HCT116 (cell line): ENCODE results near the gene RAX. TPM values are rescaled to one million over a fixed set of nuclear protein-coding genes. Genes with fewer than 3 reads are reported as not detected.

Experiments
- ATAC-seq: fragments of 200-7000 bp; cut with Tn5 transposase; 2 replicates; pipeline ENCODE4 v1.9.1; 2020; ENCODE audit warnings: mild to moderate bottlenecking, moderate library complexity
- BruUV-seq: library from RNA; stranded (reverse); fragments of 400-500 nt; replicated peaks from 2 replicates; lab custom pipeline; 2021; lab: Mats Ljungman, UMichigan
- CTCF ChIA-PET: fragments of 300-600 bp; sonication (Branson Sonifier 250); formaldehyde crosslinking; loops from one replicate; lab custom pipeline; 2021; ENCODE audit warnings: antibody characterized with exemption; lab: Charles Lee
- POLR2A ChIA-PET: fragments of 300-600, 350-600 bp; sonication (Branson Sonifier 250); formaldehyde crosslinking; loops from one replicate; lab custom pipeline; 2021; ENCODE audit warnings: antibody characterized with exemption; lab: Charles Lee
- RAD21 ChIA-PET, 2 experiments: fragments of 300-600 bp; sonication (Branson Sonifier 250); formaldehyde crosslinking; loops; one replicate each; lab custom pipeline; 2023; ENCODE audit warnings: low total read pairs in 2 of 2; ENCODE audit not compliant: uncharacterized antibody in 2 of 2, unreplicated experiment in 2 of 2, low non-redundant PET in 1 of 2; lab: Charles Lee
- DNase-seq: peaks from one replicate; pipeline ENCODE4 v3.0.0-alpha.2; 2010; ENCODE audit warnings: low read depth, low spot score
- H2AFZ ChIP-seq: fragments of 200-600 bp; shearing (Covaris generic), sonication (generic); 2 replicates; pipeline ENCODE4 v1.6.1; 2017; ENCODE audit warnings: low read depth, mixed run types, mixed read lengths, antibody characterized with exemption, low read length; ENCODE audit not compliant: poor library complexity, severe bottlenecking
- H3K27ac ChIP-seq: 2 replicates; pipeline ENCODE4 v1.5.1; 2012; ENCODE audit warnings: low read depth, low read length
- H3K27me3 ChIP-seq: fragments of 200-600 bp; sonication (generic); 2 replicates; pipeline ENCODE4 v1.6.1; 2016; ENCODE audit warnings: mixed run types, low read length, mixed read lengths; ENCODE audit not compliant: insufficient read depth
- H3K36me3 ChIP-seq, 2 experiments: fragments of 200-500 bp in 1 of 2; fragments of 200-600 bp in 1 of 2; sonication (Bioruptor generic) in 1 of 2; sonication (generic) in 1 of 2; 2 replicates each; pipeline versions ENCODE4 v1.5.1 to v1.6.1; 2014 to 2016; ENCODE audit warnings: low read length in 2 of 2, inconsistent platforms in 1 of 2, mixed read lengths in 1 of 2, mixed run types in 1 of 2; ENCODE audit not compliant: insufficient read depth in 2 of 2, control insufficient read depth in 1 of 2
- H3K4me1 ChIP-seq, 2 experiments: fragments of 200-600 bp in 1 of 2; sonication (generic) in 1 of 2; 2 replicates each; pipeline versions ENCODE4 v1.5.1 to v1.6.1; 2012 to 2017; ENCODE audit warnings: low read length in 2 of 2, inconsistent platforms in 1 of 2, mild to moderate bottlenecking in 1 of 2, mixed read lengths in 1 of 2, mixed run types in 1 of 2, moderate library complexity in 1 of 2; ENCODE audit not compliant: insufficient read depth in 2 of 2, control insufficient read depth in 1 of 2
- H3K4me2 ChIP-seq: fragments of 200-600 bp; sonication (generic); 2 replicates; pipeline ENCODE4 v1.6.1; 2017; ENCODE audit warnings: mixed run types, low read length, mixed read lengths
- H3K4me3 ChIP-seq, 2 experiments: fragments of 200-600 bp in 1 of 2; sonication (generic) in 1 of 2; replicated peaks in 1 of 2; 2 replicates each; pipeline ENCODE4 v1.5.1; 2011 to 2016; ENCODE audit warnings: low read length in 2 of 2, control low read depth in 1 of 2, low read depth in 1 of 2, mild to moderate bottlenecking in 1 of 2, mixed read lengths in 1 of 2, mixed run types in 1 of 2
- H3K79me2 ChIP-seq: fragments of 200-600 bp; sonication (generic); 2 replicates; pipeline ENCODE4 v1.6.1; 2017; ENCODE audit warnings: mild to moderate bottlenecking, mixed run types, low read length, moderate library complexity, mixed read lengths; ENCODE audit not compliant: insufficient read depth
- H3K9ac ChIP-seq: fragments of 200-600 bp; sonication (generic); 2 replicates; pipeline ENCODE4 v1.6.1; 2016; ENCODE audit warnings: low read length, mixed read lengths
- H3K9me2 ChIP-seq: fragments of 200-600 bp; sonication (generic), shearing (Covaris generic); 2 replicates; pipeline ENCODE4 v1.6.1; 2017; ENCODE audit warnings: mixed run types, mild to moderate bottlenecking, moderate library complexity; ENCODE audit not compliant: insufficient read depth
- H3K9me3 ChIP-seq, 2 experiments: fragments of 200-500 bp in 1 of 2; fragments of 200-600 bp in 1 of 2; sonication (Bioruptor generic) in 1 of 2; sonication (generic) in 1 of 2; 2 replicates each; pipeline ENCODE4 v1.6.1; 2014 to 2017; ENCODE audit warnings: low read length in 2 of 2, mixed read lengths in 2 of 2, inconsistent platforms in 1 of 2, low read depth in 1 of 2, mild to moderate bottlenecking in 1 of 2, mixed run types in 1 of 2, moderate library complexity in 1 of 2; ENCODE audit not compliant: control insufficient read depth in 1 of 2, insufficient read depth in 1 of 2
- H4K20me1 ChIP-seq: fragments of 200-600 bp; sonication (generic), shearing (Covaris generic); 2 replicates; pipeline ENCODE4 v1.6.1; 2017; ENCODE audit warnings: mixed run types, mild to moderate bottlenecking, moderate library complexity; ENCODE audit not compliant: insufficient read depth
- CBX3 ChIP-seq: IDR thresholded peaks from 2 replicates; pipeline ENCODE4 v1.6.1; 2012; ENCODE audit warnings: low read depth
- CEBPB ChIP-seq: IDR thresholded peaks from 2 replicates; pipeline ENCODE4 v1.6.1; 2012; ENCODE audit warnings: low read depth
- EZH2 ChIP-seq: fragments of 200-600 bp; sonication (generic); IDR thresholded peaks from 2 replicates; pipeline ENCODE4 v1.6.1; 2017; ENCODE audit warnings: antibody characterized with exemption, mixed run types
- JUND ChIP-seq: IDR thresholded peaks from 2 replicates; pipeline ENCODE4 v1.6.1; 2012
- POLR2A ChIP-seq: IDR thresholded peaks from 2 replicates; pipeline ENCODE4 v1.7.0; 2011; ENCODE audit warnings: borderline replicate concordance; ENCODE audit not compliant: insufficient read depth, insufficient read length; ENCODE audit errors: extremely low read depth
- POLR2AphosphoS5 ChIP-seq: IDR thresholded peaks from 2 replicates; pipeline ENCODE4 v1.6.1; 2011; ENCODE audit warnings: mild to moderate bottlenecking, low read depth, low read length, moderate library complexity
- RAD21 ChIP-seq: IDR thresholded peaks from 2 replicates; pipeline ENCODE4 v1.6.1; 2012; ENCODE audit warnings: low read depth, mild to moderate bottlenecking
- SIN3A ChIP-seq: IDR thresholded peaks from 2 replicates; pipeline ENCODE4 v1.6.1; 2012; ENCODE audit warnings: low read depth
- TCF7L2 ChIP-seq: IDR thresholded peaks from 2 replicates; pipeline ENCODE4 v1.7.0; 2011; ENCODE audit warnings: borderline replicate concordance, inconsistent platforms; ENCODE audit not compliant: insufficient read depth, insufficient read length; ENCODE audit errors: extremely low read depth
- YY1 ChIP-seq: IDR thresholded peaks from 2 replicates; pipeline ENCODE4 v1.6.1; 2011; ENCODE audit warnings: low read length, low read depth, moderate library complexity, mild to moderate bottlenecking; ENCODE audit not compliant: insufficient replicate concordance; ENCODE audit errors: extremely low read depth
- ZFX ChIP-seq: fragments of 450-650 bp; IDR thresholded peaks from 2 replicates; pipeline ENCODE4 v1.6.1; 2017
- ZNF274 ChIP-seq: fragments of 200-500 bp; sonication (Bioruptor generic); IDR thresholded peaks from 2 replicates; pipeline ENCODE4 v1.6.1; 2014; ENCODE audit warnings: mild to moderate bottlenecking, low read depth, low read length, inconsistent platforms
- intact Hi-C: fragments of 100-400 bp; cut with micrococcal nuclease; formaldehyde crosslinking; loops from 2 replicates; pipeline ENCODE4 v1.10.0; 2022
- total RNA-seq: library from RNA; stranded (reverse); gene quantifications from one replicate; pipeline ENCODE4 v1.2.1, GENCODE V29; 2021; ENCODE audit not compliant: unreplicated experiment

The RAX gene
- total RNA-seq, 1 experiment from 2014 or later: not detected

GRCh38 chr18:59306640-59307039 is 33.4 kb upstream of the RAX start (continued):
- TF ChIP-seq ZNF274: no peak
- no peak for TF ChIP-seq TCF7L2
- no peak for TF ChIP-seq EZH2
- no peak for TF ChIP-seq JUND
- no peak for TF ChIP-seq CEBPB
- no peak for TF ChIP-seq POLR2AphosphoS5
- TF ChIP-seq SIN3A: no peak
- no peak for TF ChIP-seq RAD21

DNA sequence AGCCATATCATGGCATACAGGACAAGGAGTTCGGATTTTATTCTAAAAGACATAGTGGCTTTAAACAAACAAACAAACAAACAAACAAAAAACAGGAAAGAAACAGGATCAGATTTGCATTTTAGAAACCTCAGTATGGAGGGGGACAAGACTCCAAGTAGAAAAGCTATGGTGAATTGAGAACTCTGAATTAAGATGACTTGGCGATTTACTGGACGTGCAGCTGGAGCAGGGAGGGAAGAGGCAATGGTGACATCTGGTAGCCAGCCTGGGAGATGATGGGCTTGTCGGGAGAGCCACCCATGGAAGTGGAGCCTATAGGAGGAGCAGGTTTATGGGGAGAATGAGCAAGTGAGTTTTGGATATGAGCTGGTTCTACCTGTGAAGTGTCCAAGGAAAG is 32.0 kb upstream of the RAX start:
- no peak overlapping the region for H2AFZ ChIP-seq
- no peaks in the 10 kb centered on the region for H4K20me1 ChIP-seq
- ChIA-PET RAD21 (no interaction called here), POLR2A (no interaction called here), CTCF (interaction anchor here (1.1 kb wide), 1 partner anchor 97 kb away, joined by 6 read pairs; no protein-coding TSS in a partner anchor)
- ATAC-seq (no peak), DNase-seq (no peak)
- H3K9ac ChIP-seq: no peak overlapping the region
- no peak for TF ChIP-seq ZNF274
- TF ChIP-seq SIN3A: no peak
- no peak for TF ChIP-seq CBX3
- TF ChIP-seq POLR2AphosphoS5: no peak
- TF ChIP-seq RAD21: no peak
- TF ChIP-seq YY1: no peak
- TF ChIP-seq ZFX: no peak
- TF ChIP-seq POLR2A: no peak
- intact Hi-C loops: no loop called here
- no peaks in the 10 kb centered on the region for H3K79me2 ChIP-seq
- BruUV-seq: no TSS peak
- peaks cover 0 to 23% of the 10 kb centered on the region in 2 experiments; a peak in 3 of 4 replicates for H3K4me1 ChIP-seq
- no peaks in the 10 kb centered on the region for H3K36me3 ChIP-seq
- H3K4me3 ChIP-seq: no peak overlapping the region
- H3K9me2 ChIP-seq: no peaks in the 10 kb centered on the region
- H3K9me3 ChIP-seq: no peaks in the 10 kb centered on the region
- H3K27me3 ChIP-seq: no peaks in the 10 kb centered on the region
- no peak overlapping the region for H3K27ac ChIP-seq
- H3K4me2 ChIP-seq: no peak overlapping the region
